Measurements from ENCODE around the gene AP3S1.
"Not testable (repeated sequence)": the region's sequence is repeated elsewhere in the genome, so short reads cannot be mapped to it uniquely, and the experiment has no call there.

Gene AP3S1

DNA sequence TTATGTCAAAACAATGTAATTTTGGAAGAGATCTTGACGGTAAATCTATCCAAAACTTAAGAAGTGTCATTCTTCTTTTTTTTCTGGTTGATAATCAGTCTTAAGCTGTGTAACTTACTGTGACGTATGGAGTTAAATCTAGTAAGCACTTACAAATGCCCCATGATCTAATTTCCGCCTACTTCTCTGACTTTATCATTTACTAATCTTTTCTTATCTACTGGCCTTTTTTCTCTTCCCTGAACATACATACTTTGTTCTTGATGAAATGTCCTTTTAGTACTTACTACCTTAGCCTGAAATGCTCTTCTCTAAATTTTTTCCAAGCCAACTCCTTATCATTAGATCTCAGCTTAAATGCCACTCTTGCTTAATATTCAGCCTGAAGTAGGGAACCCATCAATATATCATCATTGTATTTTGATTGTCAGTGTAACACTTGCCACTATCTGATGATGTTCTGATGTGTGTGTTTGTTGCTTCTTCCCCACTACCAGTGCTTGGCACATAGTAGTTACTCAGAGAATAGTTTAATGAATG is 27.6 kb downstream of the AP3S1 start:
- no peak for DNase-seq (ENCODE audit: low read depth, low spot score)

DNA sequence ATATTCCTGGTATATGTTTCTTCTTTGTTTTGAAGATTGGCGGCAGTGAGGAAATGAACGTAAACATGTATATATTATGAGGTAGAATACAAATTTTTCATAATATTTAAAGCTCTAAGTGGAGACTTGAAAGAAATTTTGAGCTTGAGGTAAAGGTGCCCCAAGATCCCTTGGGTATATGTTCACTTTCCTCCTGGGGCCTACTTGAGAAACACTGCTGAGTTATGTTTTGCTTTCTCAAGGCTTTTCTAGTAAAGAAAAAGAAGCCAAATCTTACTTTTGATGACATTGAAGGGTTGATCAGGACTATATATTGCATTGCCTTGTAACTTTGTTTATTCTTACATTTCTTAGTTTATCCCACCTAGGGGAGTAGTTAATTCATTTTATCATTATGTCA is 30.7 kb downstream of the AP3S1 start:
- DNase-seq (ENCODE audit: low read depth, low spot score) = no peak

DNA sequence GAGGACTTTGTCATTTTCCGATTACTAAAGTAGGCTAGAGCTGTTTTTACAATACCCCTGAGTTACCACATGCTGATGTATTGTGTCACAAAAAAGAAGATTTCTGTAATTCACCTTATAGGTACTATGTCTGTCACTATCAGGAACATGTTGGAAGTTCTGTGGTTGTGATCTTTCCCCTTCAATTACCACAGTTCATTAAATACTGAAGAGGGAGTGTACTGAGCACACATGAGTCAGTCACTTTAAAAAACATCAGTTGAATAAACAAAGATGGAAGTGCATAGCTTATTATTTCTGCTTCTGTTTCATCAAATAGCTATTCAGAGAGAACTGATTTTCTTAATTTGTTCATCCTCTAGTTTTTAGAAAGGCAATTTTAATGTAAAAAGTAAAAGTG is 31.7 kb downstream of the AP3S1 start:
- DNase-seq (ENCODE audit: low read depth, low spot score) = no peak

DNA sequence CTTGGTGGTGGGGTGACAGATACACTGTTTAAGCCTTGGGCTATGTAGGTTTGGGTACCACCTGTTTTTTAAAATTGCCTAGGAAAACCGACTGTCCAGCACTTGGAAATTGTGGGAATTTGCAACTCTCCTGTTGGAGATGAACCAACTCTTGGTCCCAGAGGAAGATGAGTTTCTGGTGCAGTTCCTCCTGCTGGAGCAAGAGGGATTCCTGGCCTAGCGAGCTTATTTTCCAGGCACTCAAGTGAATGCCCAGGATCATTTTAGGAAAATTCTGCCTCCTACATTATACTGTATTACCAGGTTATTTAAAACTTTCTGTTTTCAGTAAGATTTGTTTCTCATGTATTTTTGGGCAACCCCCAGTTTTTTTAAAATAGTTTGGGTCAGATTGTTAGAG is 33.7 kb downstream of the AP3S1 start:
- no peak for DNase-seq (ENCODE audit: low read depth, low spot score)

DNA sequence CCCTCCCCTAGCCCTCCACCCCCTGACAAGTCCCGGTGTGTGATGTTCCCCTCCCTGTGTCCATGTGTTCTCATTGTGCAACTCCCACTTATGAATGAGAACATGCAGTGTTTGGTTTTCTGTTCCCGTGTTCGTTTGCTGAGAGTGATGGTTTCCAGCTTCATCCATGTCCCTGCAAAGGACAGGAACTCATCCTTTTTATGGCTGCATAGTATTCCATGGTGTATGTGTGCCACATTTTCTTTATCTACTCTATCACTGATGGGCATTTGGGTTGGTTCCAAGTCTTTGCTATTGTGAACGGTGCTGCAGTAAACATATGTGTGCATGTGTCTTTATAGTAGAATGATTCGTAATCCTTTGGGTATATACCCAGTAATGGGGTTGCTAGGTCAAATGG is 35.6 kb downstream of the AP3S1 start:
- not testable (repeated sequence) for DNase-seq (ENCODE audit: low read depth, low spot score)

DNA sequence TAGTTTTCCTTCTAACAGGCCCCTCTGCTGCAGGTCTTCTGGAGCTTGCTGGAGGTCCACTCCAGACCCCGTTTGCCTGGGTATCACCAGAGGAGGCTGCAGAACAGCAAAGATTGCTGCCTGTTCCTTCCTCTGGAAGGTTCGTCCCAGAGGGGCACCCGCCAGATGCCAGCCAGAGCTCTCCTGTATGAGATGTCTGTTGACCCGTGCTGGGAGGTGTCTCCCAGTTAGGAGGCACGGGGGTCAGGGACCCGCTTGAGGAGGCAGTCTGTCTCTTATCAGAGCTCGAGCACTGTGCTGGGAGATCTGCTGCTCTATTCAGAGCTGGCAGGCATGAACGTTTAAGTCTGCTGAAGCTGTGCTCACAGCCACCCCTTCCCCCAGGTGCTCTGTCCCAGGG is 40.7 kb downstream of the AP3S1 start:
- not testable (repeated sequence) for DNase-seq (ENCODE audit: low read depth, low spot score)

DNA sequence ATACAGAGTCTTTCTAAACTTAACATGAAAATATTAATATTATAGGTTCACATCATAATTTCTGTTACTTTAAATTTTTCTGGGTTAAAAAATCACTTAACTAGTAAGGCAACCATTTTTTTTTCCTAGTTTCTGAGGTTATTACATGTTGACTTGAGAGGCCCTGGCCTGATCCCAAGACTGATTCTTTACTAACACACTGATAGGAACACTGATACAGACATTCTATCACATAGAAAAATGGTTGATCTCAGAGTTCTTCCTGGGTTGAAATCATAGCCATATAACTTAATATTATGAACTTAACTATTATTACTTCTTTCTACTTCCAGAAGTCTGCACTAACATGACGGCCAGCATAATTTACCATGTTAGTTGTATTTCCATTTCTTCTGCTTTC is 43.0 kb downstream of the AP3S1 start:
- DNase-seq (ENCODE audit: low read depth, low spot score) = no peak

DNA sequence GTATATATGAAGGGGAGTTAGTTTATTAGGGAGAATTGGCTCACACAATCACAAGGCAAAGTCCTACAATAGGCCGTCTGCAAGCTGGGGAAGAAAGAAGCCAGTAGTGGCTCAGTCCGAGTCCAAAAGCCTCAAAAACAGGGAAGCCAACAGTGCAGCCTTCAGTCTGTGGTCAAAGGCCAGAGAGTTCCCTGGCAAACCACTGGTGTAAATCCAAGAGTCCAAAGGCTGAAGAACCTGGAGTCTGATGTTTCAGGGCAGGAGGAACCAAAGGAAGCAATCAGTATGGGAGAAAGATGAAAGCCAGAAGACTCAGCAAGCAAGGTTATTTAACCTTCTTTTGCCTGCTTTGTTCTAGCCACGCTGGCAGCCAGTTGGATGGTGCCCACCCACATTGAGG is 43.5 kb downstream of the AP3S1 start:
- not testable (repeated sequence) for DNase-seq (ENCODE audit: low read depth, low spot score)

DNA sequence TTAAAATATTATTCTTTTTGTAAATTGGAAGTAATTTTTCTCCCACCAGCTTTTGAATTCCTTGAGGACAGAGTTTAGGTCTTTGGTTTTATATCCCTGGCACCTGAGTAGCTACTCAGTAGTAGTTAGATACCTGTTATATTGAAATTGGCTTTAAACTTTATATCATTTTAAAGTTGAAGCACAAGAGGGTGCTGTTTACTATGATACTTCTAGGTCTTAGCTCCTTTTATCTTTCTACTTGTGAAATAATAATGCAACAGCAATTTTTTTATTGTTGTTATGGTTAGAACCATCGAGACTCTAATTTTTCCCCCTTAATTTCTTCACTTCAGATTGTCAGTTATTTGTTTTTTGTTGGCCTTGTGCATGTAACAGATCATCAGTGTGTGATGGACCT is 46.3 kb downstream of the AP3S1 start:
- no peak for DNase-seq (ENCODE audit: low read depth, low spot score)

DNA sequence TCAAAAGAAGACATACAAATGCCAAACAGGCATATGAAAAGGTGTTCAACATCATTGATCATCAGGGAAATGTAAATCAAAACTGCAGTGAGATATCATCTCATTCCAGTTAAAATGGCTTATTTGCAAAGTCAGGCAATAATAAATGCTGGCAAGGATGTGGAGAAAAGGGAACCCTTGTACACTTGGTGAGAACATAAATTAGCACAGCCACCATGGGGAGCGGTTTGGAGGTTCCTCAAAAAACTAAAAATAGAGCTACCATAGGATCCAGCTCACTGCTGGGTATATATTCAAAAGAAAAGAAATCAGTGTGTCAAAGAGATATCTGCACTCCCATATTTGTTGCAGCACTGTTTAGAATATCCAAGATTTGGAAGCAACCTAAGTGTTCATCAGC is 50.3 kb downstream of the AP3S1 start:
- DNase-seq (ENCODE audit: low read depth, low spot score) = no peak

DNA sequence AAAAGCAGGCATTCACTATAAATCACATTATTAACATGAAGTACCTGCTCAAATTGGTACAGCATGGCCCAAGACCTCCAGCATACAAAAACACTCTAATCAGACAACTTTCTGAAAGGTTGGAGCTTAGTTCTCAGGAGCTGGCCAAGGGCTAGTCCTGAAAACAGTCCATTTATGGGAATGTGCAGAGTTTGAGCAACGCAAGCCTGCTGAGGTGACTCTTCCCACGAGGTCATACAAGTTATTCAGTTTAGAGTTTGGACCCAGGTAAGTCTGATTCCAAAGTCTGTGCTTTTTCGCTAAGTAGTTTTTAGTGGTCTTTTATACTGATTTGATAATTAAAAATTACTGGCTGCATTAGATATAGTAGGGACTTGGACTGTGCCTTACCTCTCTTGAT is 52.6 kb downstream of the AP3S1 start:
- no peak for DNase-seq (ENCODE audit: low read depth, low spot score)

DNA sequence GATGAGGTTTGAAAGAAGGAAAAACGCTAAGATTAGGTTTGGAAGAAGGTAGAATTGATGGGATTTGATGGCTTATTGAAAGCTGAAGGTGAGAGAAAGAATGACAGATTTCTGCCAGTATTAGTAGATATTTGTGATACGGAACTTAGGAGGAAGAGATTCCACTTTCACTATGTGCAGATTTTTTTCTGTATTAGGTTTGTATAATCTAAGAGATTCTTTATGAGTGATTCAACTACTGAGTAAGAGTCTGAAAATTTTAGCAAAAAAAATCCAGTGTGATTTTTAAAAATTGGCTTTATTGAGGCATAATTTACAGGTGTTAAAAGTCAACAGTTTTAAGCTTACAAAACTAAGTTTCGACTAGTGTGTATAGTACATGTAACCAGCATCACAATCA is 54.1 kb downstream of the AP3S1 start:
- no peak for DNase-seq (ENCODE audit: low read depth, low spot score)

DNA sequence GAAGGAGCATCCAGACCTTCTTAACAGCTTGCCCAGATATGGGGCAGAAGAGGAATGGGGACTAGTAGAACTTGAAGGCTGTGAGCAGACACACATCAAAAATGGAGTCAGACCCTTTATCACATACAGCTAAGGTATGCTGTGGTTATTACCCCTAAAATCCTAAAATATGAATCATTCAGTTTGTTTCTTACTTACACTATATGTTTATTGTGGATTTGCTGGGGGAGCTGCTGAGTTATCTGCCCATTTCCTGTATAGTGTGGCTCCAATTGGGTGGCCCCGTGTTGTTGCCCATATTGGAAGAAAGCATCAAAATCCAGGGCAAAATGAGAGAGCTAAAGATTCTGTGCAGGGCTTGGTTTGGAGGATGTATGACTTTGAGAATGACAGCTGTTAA is 56.9 kb downstream of the AP3S1 start:
- DNase-seq (ENCODE audit: low read depth, low spot score) = no peak

DNA sequence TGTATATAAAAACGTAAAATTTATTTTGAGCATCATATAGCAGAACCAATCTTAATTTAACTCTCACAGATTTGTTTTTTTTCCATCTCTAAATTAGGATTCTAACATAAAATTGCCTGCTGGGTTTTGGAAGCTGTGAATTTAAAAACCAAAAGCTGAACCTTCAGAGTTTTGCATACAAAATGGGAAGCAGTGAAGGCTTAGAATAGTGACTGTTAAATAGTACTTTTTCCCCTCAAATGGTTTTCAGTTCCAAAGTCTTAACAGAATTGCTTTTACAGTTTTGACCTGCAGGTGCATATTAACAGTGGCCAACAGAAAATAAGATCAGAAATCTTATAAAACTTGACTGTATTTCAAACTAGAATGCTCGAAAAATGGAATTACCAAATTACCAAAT is 65.4 kb downstream of the AP3S1 start:
- no peak for DNase-seq (ENCODE audit: low read depth, low spot score)

DNA sequence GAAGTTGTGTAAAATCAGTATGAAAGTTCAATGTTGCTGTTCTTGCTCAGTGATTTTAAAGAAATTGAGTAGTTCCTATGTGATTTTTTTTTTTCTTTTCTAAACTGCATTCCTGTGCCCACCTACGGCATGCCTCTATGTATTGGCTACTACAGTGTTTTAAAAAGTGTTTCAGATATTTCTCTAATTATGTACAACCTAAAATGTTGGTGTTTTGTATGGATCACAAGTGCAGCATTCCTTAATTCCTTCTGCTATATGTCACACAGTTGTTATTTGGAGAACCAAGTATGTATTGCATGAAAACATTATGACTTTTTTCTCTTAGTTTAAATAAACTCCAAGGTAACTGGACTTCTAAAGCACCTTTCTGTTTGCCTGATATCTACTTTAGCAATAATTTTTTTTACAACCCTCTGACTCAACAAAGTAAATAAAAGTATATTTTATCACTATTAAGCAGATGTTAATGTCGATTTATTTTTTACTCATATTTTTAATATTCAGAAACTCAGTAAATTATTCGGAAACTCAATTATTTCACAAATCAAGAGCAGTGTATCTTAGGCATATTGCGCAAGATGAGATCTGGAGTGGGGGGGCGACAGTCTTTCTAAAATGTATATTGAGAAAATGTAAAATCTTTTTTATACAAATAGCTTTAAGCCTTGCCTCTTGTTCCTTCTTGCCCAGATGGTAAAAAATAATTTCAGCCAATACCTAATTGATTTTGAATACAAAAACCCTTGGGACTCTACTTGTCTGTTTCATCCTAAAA is 72.1 kb downstream of the AP3S1 start:
- DNase-seq (ENCODE audit: low read depth, low spot score) = not testable (repeated sequence)

DNA sequence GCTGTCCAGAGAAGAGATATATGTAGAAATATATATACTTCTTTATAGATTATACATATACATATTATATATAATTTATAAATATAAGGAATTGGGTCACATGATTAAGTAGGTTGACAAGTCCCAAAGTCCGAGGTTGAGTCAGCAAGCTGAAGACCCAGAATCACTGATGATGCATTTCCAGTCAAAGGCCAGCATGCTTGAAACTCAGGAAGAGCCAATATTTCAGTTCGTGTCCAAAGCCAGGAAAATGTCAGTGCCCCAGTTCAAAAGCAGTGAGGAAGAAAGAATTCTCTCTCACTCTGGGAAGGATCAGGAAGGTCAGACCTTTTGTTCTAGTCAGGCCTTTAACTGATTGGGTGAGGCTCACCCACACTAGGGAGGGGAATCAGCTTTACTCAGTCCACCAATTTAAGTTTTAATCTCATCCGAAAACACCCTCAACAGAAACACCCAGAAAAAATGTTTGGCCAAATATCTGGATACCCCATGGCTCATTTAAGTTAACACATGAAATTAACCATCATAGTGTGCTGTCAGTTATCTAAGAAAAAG is 78.5 kb downstream of the AP3S1 start:
- no peak for DNase-seq (ENCODE audit: low read depth, low spot score)

DNA sequence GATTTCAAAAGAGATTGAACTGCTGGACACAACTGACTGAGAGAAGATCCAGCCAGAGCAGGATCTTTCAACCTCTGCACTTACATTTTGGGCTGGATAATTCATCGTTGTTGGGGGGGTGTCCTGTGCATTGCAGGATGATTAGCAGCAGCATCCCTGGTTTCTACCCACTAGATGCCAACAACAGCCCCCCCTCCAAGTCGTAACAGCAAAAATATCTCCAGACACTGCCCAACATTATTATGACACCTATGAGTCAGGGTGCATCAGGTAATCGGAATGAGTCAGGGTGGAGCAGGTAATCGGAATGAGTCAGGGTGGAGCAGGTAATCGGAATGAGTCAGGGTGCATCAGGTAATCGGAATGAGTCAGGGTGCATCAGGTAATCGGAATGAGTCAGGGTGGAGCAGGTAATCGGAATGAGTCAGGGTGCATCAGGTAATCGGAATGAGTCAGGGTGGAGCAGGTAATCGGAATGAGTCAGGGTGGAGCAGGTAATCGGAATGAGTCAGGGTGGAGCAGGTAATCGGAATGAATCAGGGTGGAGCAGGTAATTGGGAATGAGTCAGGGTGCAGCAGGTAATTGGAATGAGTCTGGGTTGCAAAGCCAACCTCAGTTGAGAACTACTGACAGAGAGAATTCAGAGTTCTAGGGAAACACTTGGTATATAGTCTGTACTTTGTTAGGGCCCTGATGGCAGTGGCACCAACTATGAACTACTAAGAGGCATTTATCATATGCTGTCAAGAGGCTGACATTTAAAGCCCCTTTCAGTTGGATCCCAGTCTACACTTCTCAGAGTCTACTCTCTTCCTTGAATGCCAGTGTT is 87.1 kb downstream of the AP3S1 start:
- DNase-seq (ENCODE audit: low read depth, low spot score) = not testable (repeated sequence)

DNA sequence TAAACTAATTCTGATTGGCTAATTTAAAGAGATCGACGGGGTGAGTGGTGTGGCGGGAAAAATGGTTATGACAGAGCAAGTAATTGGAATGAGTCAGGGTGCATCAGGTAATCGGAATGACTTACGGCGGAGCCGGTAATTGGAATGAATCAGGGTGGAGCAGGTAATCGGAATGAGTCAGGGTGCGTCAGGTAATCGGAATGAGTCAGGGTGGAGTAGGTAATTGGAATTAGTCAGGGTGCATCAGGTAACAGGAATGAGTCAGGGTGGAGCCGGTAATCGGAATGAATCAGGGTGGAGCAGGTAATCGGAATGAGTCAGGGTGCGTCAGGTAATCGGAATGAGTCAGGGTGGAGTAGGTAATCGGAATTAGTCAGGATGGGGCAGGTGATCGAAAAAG is 88.4 kb downstream of the AP3S1 start:
- DNase-seq (ENCODE audit: low read depth, low spot score) = not testable (repeated sequence)

DNA sequence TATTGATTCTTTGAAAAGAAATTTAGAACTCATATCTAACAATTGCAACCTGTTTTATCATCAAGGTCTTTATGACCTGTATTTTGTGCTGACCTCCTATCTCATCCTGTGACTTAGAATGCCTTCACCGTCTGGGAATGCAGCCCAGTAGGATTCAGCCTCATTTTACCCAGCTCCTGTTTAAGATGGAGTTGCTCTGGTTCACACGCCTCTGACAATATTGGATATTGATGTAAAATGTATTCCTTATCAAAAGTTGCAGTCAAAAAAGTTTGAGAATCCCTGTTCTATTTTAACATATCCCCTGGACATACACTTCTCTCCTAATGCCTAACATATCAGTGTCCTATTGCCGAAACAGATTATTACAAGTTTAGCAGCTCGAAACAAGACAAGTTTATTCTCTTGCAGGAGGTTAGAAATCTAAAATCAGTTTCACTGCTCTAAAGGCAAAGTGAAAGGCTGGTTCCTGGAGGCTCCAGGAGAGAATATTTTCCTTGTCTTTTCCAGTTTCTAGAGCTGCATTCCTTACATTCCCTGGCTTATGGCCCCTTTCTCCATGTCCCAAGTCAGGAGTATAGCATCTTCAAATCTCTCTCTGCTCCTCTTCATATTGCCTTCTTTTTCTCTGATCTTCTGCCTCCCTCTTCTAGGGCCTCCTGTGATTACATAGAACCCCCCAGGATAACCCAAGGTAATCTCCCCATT is 89.0 kb downstream of the AP3S1 start:
- no peak for DNase-seq (ENCODE audit: low read depth, low spot score)

DNA sequence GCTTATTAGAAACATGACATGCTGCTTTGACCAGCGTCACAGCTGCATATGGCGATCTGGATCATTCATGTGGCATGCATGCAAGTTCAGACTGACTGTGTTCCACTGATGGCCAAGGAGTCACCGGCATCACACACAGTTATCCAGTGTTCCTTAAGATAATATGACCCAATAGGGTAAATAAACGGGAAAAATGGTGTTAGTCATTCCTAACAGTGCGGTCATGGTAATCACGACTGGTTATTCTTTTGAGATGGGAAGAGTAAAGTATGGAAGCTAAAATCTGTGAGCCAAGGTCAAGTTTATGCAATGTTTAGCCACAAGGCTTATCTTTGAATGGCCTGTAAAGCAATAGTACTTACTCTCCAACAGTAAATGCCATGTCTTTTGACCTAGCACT is 91.3 kb downstream of the AP3S1 start:
- DNase-seq (ENCODE audit: low read depth, low spot score) = no peak

DNA sequence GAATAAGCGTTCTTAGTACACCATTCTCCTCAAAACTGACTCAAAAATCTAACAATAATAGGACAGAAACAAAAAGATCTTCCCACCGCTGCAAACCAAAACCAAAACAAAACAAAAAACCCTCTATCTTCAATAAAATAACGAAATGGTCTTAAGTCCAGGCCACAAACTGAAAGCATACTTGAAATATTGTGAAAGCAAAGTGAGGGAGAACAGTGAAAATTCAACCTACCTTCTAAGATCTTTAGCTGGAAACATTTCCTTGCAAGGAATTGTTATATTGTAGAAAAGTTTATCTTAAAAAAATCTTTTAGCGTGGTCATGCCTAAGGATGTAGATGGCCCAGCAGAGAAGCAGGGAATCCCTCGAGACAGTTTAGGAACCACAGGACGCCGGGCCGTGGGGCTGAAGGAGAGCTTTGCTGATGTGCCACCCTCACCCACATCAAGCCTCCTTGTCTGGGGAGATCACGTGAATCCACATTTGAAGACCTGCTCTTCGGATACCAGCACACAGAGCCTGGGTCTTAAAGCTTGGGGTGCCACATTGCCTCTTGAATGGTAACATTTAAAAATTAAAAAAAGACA is 92.7 kb downstream of the AP3S1 start:
- no peak for DNase-seq (ENCODE audit: low read depth, low spot score)

DNA sequence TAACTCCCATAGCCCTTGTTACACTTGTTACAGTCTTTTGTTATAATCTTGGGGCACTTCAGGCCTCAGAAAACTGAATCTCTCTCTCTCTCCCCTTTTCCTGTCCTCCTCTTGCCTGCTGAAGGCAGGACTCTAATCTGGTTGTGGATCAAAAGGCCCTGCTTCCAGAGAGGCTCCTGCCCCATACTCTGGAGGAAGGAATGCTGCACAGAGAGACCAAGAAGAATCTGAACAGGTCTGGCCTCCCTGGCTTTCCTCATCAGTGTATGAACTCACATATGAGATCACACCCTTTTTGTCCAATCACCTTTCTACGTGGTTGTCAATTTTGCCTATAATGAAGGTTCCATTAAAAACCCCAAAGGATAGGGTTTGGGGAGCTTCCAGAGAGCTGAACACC is 94.3 kb downstream of the AP3S1 start:
- DNase-seq (ENCODE audit: low read depth, low spot score) = no peak
